PC-9 (cell line): ENCODE data around the gene REV3L. TPM values are rescaled to one million over a fixed set of nuclear protein-coding genes. Genes with fewer than 3 reads are reported as not detected.
A peak's percentile ranks its signal among the peaks of the same experiment; 100 is the strongest.

Source experiments
- BruUV-seq: library from RNA; stranded (reverse); fragments of 400-500 nt; replicated peaks from 2 replicates; lab custom pipeline; 2021; lab: Mats Ljungman, UMichigan
- CTCF ChIA-PET: fragments of 300-600 bp; sonication (Branson Sonifier 250); formaldehyde crosslinking; loops from one replicate; lab custom pipeline; 2022; ENCODE audit warnings: antibody characterized with exemption; lab: Charles Lee
- POLR2A ChIA-PET: fragments of 300-600 bp; sonication (Branson Sonifier 250); formaldehyde crosslinking; loops from one replicate; lab custom pipeline; 2022; ENCODE audit warnings: antibody characterized with exemption; ENCODE audit not compliant: unreplicated experiment; lab: Charles Lee
- DNase-seq, 2 experiments: peaks; one replicate each; pipeline versions ENCODE4 v3.0.0 to v3.0.0-alpha.2; 2015 to 2022; ENCODE audit warnings: mixed read lengths in 1 of 2
- H2AFZ ChIP-seq: fragments of 200-600 bp; sonication (generic); 2 replicates; pipeline ENCODE4 v1.8.1; 2017; ENCODE audit warnings: antibody characterized with exemption
- H3F3A ChIP-seq: fragments of 200-600 bp; sonication (generic); 2 replicates; pipeline ENCODE4 v1.8.1; 2017; ENCODE audit warnings: antibody characterized with exemption, mild to moderate bottlenecking, low read depth; ENCODE audit not compliant: insufficient read depth
- H3K27ac ChIP-seq: fragments of 200-600 bp; sonication (generic); 2 replicates; pipeline ENCODE4 v1.6.1; 2016; ENCODE audit warnings: mixed run types
- H3K27me3 ChIP-seq: fragments of 200-600 bp; sonication (generic); 2 replicates; pipeline ENCODE4 v1.6.1; 2016; ENCODE audit warnings: low read depth, mixed run types; ENCODE audit not compliant: insufficient read depth
- H3K36me3 ChIP-seq: fragments of 200-600 bp; sonication (generic); 2 replicates; pipeline ENCODE4 v1.6.1; 2016; ENCODE audit warnings: low read depth, mixed run types
- H3K4me1 ChIP-seq: fragments of 200-600 bp; sonication (generic); replicated peaks from 2 replicates; pipeline ENCODE4 v1.6.1; 2016; ENCODE audit warnings: mixed run types; ENCODE audit not compliant: insufficient read depth
- H3K4me2 ChIP-seq: fragments of 200-600 bp; sonication (generic); 2 replicates; pipeline ENCODE4 v1.6.1; 2017; ENCODE audit warnings: mixed run types
- H3K4me3 ChIP-seq: fragments of 200-600 bp; sonication (generic); 2 replicates; pipeline ENCODE4 v1.6.1; 2016; ENCODE audit warnings: mixed run types
- H3K79me2 ChIP-seq: fragments of 200-600 bp; sonication (generic); 2 replicates; pipeline ENCODE4 v1.6.1; 2017; ENCODE audit warnings: low read depth, mixed run types
- H3K9me2 ChIP-seq: fragments of 200-600 bp; sonication (generic); 2 replicates; pipeline ENCODE4 v1.8.1; 2017; ENCODE audit warnings: mild to moderate bottlenecking; ENCODE audit not compliant: insufficient read depth
- H3K9me3 ChIP-seq: fragments of 200-600 bp; sonication (generic); 2 replicates; pipeline ENCODE4 v1.8.1; 2016; ENCODE audit warnings: low read depth; ENCODE audit not compliant: insufficient read depth
- H4K20me1 ChIP-seq: fragments of 200-600 bp; sonication (generic); 2 replicates; pipeline ENCODE4 v1.8.1; 2017; ENCODE audit not compliant: insufficient read depth
- EZH2 ChIP-seq: fragments of 200-600 bp; sonication (generic); IDR thresholded peaks from 2 replicates; pipeline ENCODE4 v1.8.0; 2017; ENCODE audit warnings: antibody characterized with exemption, low read depth
- intact Hi-C: fragments of 100-400 bp; cut with micrococcal nuclease; formaldehyde crosslinking; loops from one replicate; pipeline ENCODE4 v1.10.0; 2022; ENCODE audit not compliant: unreplicated experiment
- total RNA-seq: library from RNA; stranded (reverse); gene quantifications from 2 replicates; pipeline ENCODE4 v1.2.3, GENCODE V29; 2021
- TF ChIP-seq, protein P1 (sequence below): fragments of 200-600 bp; sonication (generic); conservative IDR thresholded peaks from 2 replicates; pipeline ENCODE4 v1.6.1; 2017; ENCODE audit warnings: mixed run types, antibody characterized with exemption, mild to moderate bottlenecking, moderate library complexity

The REV3L gene
- total RNA-seq, 1 experiment from 2014 or later, result 22.9 TPM

DNA sequence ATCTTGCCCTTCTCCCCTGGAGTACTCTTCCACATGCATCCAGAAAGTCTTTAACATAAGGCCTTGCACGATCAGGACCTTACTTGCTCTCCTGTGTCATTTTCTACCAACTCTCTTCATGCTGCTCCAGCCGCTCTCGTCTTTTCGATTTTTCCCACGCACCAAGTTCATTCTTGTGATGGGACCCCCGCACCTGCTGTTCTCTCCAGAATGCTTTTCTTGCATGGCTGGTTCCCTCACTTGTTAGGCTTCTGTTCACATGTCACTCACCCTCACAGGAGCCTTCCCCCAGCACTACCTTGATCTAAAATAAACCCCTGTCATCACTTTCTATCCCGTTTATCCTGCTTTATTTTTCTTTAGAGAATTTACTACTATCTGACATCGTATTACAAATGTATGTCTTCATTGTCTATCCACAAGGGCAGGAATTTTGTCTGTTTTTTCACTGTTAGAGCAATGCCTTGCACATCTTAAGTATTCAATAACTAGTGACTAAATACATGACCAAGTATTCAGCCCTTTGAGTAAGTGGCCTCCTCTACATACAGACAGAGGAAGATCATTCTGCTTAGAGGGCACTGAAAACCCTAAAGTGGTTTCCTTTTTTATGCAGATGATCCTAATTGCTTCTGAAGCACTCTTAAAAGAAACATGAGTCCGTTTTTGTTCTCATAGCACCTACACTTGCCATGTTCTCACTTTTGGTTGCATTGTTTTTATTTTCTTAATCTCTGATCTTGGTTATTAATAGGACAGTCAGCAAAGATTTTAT, 228.8 kb downstream of the REV3L start:
- Histone ChIP-seq H3K27ac (no peak overlapping the region), H3K9me3 (no peaks in the 10 kb centered on the region), H4K20me1 (no peaks in the 10 kb centered on the region), H3K36me3 (no peaks in the 10 kb centered on the region), H3K4me1 (0 out of 2 replicates have a peak, but pooled peaks cover 5% of the 10 kb centered on the region), H3K4me3 (no peak overlapping the region), H3K4me2 (no peak overlapping the region), H3K27me3 (no peaks in the 10 kb centered on the region), H3F3A (peaks cover 7% of the 10 kb centered on the region; the same call in 1 of the 2 replicates), H3K79me2 (no peaks in the 10 kb centered on the region), H2AFZ (no peak overlapping the region), H3K9me2 (no peaks in the 10 kb centered on the region)
- ChIA-PET POLR2A (no interaction called here), CTCF (no interaction called here)
- intact Hi-C loops, result no loop called here
- TF ChIP-seq, protein P1, sequence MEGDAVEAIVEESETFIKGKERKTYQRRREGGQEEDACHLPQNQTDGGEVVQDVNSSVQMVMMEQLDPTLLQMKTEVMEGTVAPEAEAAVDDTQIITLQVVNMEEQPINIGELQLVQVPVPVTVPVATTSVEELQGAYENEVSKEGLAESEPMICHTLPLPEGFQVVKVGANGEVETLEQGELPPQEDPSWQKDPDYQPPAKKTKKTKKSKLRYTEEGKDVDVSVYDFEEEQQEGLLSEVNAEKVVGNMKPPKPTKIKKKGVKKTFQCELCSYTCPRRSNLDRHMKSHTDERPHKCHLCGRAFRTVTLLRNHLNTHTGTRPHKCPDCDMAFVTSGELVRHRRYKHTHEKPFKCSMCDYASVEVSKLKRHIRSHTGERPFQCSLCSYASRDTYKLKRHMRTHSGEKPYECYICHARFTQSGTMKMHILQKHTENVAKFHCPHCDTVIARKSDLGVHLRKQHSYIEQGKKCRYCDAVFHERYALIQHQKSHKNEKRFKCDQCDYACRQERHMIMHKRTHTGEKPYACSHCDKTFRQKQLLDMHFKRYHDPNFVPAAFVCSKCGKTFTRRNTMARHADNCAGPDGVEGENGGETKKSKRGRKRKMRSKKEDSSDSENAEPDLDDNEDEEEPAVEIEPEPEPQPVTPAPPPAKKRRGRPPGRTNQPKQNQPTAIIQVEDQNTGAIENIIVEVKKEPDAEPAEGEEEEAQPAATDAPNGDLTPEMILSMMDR, result no peak
- DNase-seq, result no peak
- BruUV-seq, result no TSS peak

DNA sequence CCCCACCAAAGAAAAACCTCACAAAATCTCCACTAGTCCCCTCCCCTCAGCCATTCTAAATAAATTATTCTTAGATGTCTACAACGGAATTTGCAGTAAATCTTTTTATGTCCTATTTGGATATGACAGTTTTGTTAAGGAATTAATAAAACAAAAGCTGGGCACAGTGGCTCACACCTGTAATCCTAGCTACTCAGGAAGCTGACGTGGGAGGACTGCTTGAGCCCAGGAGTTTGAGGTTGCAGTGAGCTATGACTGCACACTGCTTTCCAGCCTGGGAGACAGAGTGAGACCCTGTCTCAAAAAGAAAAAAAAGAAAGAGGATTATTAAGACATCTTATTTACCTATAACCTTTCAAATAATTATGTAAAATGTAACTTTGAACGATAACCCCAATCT, 230.3 kb downstream of the REV3L start:
- Histone ChIP-seq H4K20me1 (no peaks in the 10 kb centered on the region), H3K4me1 (no peaks in the 10 kb centered on the region), H3K4me2 (no peak overlapping the region), H3F3A (0 out of 2 replicates have a peak, but pooled peaks cover 7% of the 10 kb centered on the region), H3K27me3 (no peaks in the 10 kb centered on the region), H3K27ac (no peak overlapping the region), H3K79me2 (no peaks in the 10 kb centered on the region), H3K4me3 (no peak overlapping the region), H2AFZ (no peak overlapping the region), H3K9me3 (no peaks in the 10 kb centered on the region), H3K9me2 (no peaks in the 10 kb centered on the region), H3K36me3 (no peaks in the 10 kb centered on the region)
- no peak for TF ChIP-seq EZH2
- TF ChIP-seq, protein P1, result no peak
- ChIA-PET CTCF (no interaction called here), POLR2A (no interaction called here)
- intact Hi-C loops, result no loop called here
- DNase-seq, result no peak
- BruUV-seq, result no TSS peak

DNA sequence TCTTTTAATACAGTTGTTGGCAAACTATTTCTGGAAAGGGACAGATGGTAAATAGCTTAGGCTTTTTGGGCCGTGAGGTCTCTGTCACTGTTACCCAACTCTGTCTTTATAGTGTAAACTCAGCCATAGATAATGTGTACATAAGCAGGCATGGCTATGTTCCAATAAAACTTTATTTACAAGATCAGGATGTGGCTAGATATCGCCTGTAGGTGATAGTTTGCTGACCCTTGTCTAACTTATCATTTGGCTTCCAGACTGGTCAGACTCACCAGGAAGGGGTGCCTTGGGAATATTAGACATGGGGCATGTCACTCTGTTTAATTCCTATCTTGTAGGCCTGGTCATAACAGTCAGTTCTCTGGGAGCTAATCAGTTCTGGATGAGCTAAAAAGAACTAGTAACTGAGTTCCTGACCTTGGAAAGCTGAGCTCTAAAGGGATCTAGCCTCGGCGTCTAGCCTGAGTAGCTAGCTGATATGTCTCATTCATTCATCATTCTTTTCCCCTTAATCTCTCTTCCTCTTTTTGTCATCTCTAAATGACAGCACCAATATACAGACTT, 232.1 kb downstream of the REV3L start:
- CTCF ChIA-PET, result no interaction called here
- POLR2A ChIA-PET, result no interaction called here
- H4K20me1 ChIP-seq, result no peaks in the 10 kb centered on the region

More for the DNA sequence above, 232.1 kb downstream of the REV3L start:
- BruUV-seq, result no TSS peak
- no peaks in the 10 kb centered on the region for H3K36me3 ChIP-seq
- no peak for DNase-seq
- H2AFZ ChIP-seq, result 0 out of 2 replicates have a peak overlapping the region, but pooled peaks have one; percentile 32
- no peak overlapping the region for H3K4me2 ChIP-seq
- H3K27me3 ChIP-seq, result no peaks in the 10 kb centered on the region
- no peaks in the 10 kb centered on the region for H3K79me2 ChIP-seq
- H3K9me2 ChIP-seq, result no peaks in the 10 kb centered on the region
- H3K9me3 ChIP-seq, result no peaks in the 10 kb centered on the region
- no peaks in the 10 kb centered on the region for H3F3A ChIP-seq
- intact Hi-C loops, result no loop called here
- H3K27ac ChIP-seq, result no peak overlapping the region
- TF ChIP-seq, protein P1, result no peak
- no peak for TF ChIP-seq EZH2
- H3K4me1 ChIP-seq, result no peaks in the 10 kb centered on the region
- no peak overlapping the region for H3K4me3 ChIP-seq

Other genes with a start within 250 kb of the REV3L start
- gene TRAF3IP2, start 122.7 kb upstream of the REV3L start, total RNA-seq, result 28.0 and 37.6 TPM in 2 replicates